SK-N-SH (cell line): Measurements from ENCODE around the gene GOLGA6C.

ENCODE experiments used
- EZH2phosphoT487 ChIP-seq: fragments of 200-600 bp; sonication (generic); IDR thresholded peaks from 2 replicates; pipeline ENCODE4 v1.6.1; 2017; ENCODE audit warnings: low read depth, mixed run types, mild to moderate bottlenecking, antibody characterized with exemption, moderate library complexity, borderline replicate concordance
- GABPA ChIP-seq: IDR thresholded peaks from 2 replicates; pipeline ENCODE4 v1.4.0; 2012; ENCODE audit warnings: low read depth, mild to moderate bottlenecking
- MXI1 ChIP-seq: IDR thresholded peaks from 2 replicates; pipeline ENCODE4 v1.6.1; 2012; ENCODE audit warnings: mild to moderate bottlenecking, low read depth, low read length, improper control_type of control experiment
- POLR2AphosphoS5 ChIP-seq: IDR thresholded peaks from 2 replicates; pipeline ENCODE4 v1.6.1; 2012; ENCODE audit warnings: low read depth, low read length
- RAD21 ChIP-seq: IDR thresholded peaks from 2 replicates; pipeline ENCODE4 v1.6.1; 2012; ENCODE audit warnings: mild to moderate bottlenecking, low read length
- SMC3 ChIP-seq: IDR thresholded peaks from 2 replicates; pipeline ENCODE4 v1.6.1; 2012; ENCODE audit warnings: low read depth, low read length, improper control_type of control experiment
- TCF12 ChIP-seq: IDR thresholded peaks from 2 replicates; pipeline ENCODE4 v1.4.0; 2012
- YY1 ChIP-seq: IDR thresholded peaks from 2 replicates; pipeline ENCODE4 v1.4.0; 2012; ENCODE audit warnings: low read depth, mild to moderate bottlenecking
- TF ChIP-seq, protein P1 (sequence below): fragments of 200-600 bp; sonication (generic); IDR thresholded peaks from 2 replicates; pipeline ENCODE4 v1.6.1; 2017; ENCODE audit warnings: antibody characterized with exemption, mild to moderate bottlenecking, moderate library complexity
- TF ChIP-seq, protein P2 (sequence below): IDR thresholded peaks from 2 replicates; pipeline ENCODE4 v1.6.1; 2012; ENCODE audit warnings: mild to moderate bottlenecking, low read depth, low read length, moderate library complexity

DNA sequence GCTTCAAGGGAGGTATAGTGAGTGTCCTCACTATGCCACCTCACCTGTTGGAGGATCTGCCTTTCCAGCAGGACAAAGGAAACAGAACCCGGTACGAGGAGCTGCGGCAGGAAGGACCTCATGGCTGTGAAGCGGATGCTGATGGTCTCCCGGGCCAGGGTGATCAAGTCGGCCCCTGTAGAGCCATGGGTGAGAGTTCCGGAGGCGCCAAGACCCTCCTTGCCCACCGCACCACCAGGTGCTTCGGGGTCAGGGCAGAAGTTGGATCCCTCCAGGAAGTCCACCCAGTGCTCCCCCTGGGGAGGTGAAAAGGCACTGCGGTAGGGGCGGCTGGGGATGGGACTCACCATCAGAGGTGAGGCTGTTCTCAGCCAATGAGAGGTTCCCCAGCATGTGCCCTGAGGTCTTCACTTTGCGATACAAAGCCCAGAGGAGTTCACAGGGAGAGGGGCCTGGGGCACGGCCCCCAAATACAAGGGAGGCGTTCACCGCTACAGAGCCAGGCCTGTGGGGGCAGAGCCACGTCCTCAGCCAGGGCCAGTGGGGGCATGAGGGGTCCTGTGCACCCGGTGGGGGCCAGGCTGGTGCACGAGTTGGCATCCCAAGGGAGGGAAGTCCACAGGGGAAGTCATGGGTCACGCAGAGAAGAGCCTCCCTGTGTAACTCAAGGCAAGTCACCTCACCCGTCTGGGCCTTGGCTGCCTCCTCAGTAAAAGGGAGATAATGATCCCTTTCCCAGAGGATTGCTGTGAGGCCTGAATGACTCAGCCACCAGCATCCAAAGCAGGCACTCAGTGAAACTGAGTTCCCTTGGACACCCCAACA, 28.7 kb upstream of the GOLGA6C start:
- TF ChIP-seq RAD21 = no peak
- TF ChIP-seq YY1 = no peak
- TF ChIP-seq, protein P1, sequence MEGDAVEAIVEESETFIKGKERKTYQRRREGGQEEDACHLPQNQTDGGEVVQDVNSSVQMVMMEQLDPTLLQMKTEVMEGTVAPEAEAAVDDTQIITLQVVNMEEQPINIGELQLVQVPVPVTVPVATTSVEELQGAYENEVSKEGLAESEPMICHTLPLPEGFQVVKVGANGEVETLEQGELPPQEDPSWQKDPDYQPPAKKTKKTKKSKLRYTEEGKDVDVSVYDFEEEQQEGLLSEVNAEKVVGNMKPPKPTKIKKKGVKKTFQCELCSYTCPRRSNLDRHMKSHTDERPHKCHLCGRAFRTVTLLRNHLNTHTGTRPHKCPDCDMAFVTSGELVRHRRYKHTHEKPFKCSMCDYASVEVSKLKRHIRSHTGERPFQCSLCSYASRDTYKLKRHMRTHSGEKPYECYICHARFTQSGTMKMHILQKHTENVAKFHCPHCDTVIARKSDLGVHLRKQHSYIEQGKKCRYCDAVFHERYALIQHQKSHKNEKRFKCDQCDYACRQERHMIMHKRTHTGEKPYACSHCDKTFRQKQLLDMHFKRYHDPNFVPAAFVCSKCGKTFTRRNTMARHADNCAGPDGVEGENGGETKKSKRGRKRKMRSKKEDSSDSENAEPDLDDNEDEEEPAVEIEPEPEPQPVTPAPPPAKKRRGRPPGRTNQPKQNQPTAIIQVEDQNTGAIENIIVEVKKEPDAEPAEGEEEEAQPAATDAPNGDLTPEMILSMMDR = no peak
- TF ChIP-seq POLR2AphosphoS5 = no peak
- TF ChIP-seq TCF12 = no peak
- no peak for TF ChIP-seq SMC3
- no peak for TF ChIP-seq MXI1
- no peak for TF ChIP-seq EZH2phosphoT487
- no peak for TF ChIP-seq GABPA
- TF ChIP-seq, protein P2, sequence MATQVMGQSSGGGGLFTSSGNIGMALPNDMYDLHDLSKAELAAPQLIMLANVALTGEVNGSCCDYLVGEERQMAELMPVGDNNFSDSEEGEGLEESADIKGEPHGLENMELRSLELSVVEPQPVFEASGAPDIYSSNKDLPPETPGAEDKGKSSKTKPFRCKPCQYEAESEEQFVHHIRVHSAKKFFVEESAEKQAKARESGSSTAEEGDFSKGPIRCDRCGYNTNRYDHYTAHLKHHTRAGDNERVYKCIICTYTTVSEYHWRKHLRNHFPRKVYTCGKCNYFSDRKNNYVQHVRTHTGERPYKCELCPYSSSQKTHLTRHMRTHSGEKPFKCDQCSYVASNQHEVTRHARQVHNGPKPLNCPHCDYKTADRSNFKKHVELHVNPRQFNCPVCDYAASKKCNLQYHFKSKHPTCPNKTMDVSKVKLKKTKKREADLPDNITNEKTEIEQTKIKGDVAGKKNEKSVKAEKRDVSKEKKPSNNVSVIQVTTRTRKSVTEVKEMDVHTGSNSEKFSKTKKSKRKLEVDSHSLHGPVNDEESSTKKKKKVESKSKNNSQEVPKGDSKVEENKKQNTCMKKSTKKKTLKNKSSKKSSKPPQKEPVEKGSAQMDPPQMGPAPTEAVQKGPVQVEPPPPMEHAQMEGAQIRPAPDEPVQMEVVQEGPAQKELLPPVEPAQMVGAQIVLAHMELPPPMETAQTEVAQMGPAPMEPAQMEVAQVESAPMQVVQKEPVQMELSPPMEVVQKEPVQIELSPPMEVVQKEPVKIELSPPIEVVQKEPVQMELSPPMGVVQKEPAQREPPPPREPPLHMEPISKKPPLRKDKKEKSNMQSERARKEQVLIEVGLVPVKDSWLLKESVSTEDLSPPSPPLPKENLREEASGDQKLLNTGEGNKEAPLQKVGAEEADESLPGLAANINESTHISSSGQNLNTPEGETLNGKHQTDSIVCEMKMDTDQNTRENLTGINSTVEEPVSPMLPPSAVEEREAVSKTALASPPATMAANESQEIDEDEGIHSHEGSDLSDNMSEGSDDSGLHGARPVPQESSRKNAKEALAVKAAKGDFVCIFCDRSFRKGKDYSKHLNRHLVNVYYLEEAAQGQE = no peak
